Stimulated activated naive CD8-positive, alpha-beta T cell treated with anti-CD3 and anti-CD28 coated beads, Interleukin-15, amount 100 ng/mL, for 72 hours (primary cell): ENCODE results near the gene EIF3K.

ENCODE experiments used
- ATAC-seq: fragments of 150-1000 bp; cut with Tn5 transposase; 2 replicates; pipeline ENCODE4 v1.10.0; 2021; ENCODE audit warnings: mild to moderate bottlenecking, moderate library complexity
- DNase-seq, 2 donors: peaks; one replicate each; pipeline ENCODE4 v3.0.0; 2021 to 2022
- H3K27ac Mint-ChIP-seq, 2 donors: one replicate each; pipeline ENCODE4 v1.8.0; 2022; ENCODE audit warnings: mild to moderate bottlenecking in 2 of 2, mixed read lengths in 2 of 2, moderate library complexity in 2 of 2
- H3K27me3 Mint-ChIP-seq: one replicate; pipeline ENCODE4 v1.8.0; 2022; ENCODE audit warnings: mixed read lengths
- H3K4me1 Mint-ChIP-seq: one replicate; pipeline ENCODE4 v1.8.0; 2022; ENCODE audit warnings: mild to moderate bottlenecking, mixed read lengths
- H3K4me3 Mint-ChIP-seq, 2 donors: one replicate each; pipeline ENCODE4 v1.8.0; 2022; ENCODE audit warnings: mild to moderate bottlenecking in 2 of 2, mixed read lengths in 2 of 2, moderate library complexity in 1 of 2
- H3K9me3 Mint-ChIP-seq, 2 donors: one replicate each; pipeline ENCODE4 v1.8.0; 2022; ENCODE audit warnings: mixed read lengths in 2 of 2

EIF3K gene

GRCh38 chr19:38654628-38655055 is 35.7 kb downstream of the EIF3K start:
- peaks cover 86% of the 10 kb centered on the region for H3K4me1 Mint-ChIP-seq
- peak overlapping the region in 1 of 2 donors; percentile 63 for H3K4me3 Mint-ChIP-seq

GRCh38 chr19:38655148-38655824 is 36.3 kb downstream of the EIF3K start:
- H3K9me3 Mint-ChIP-seq, result no peaks in the 10 kb centered on the region
- ATAC-seq (peak; percentile 92), DNase-seq (peak; percentile 57 to 61)
- H3K4me1 Mint-ChIP-seq, result peaks cover 80% of the 10 kb centered on the region
- peak overlapping the region; percentile 7 to 50 for H3K27ac Mint-ChIP-seq
- H3K27me3 Mint-ChIP-seq, result peaks cover 22% of the 10 kb centered on the region
- H3K4me3 Mint-ChIP-seq, result peak overlapping the region; percentile 60 to 63

More at GRCh38 chr19:38654628-38655055, 35.7 kb downstream of the EIF3K start:
- Mint-ChIP-seq H3K27me3 (peaks cover 21% of the 10 kb centered on the region), H3K9me3 (no peaks in the 10 kb centered on the region), H3K27ac (peak overlapping the region in 1 of 2 donors; percentile 50)
- ATAC-seq, result no peak
- DNase-seq, result no peak

GRCh38 chr19:38656171-38656981 is 37.4 kb downstream of the EIF3K start:
- H3K27ac Mint-ChIP-seq, result peak overlapping the region; percentile 14 to 68
- ATAC-seq (peak; percentile 71), DNase-seq (peak; percentile 42 to 48)
- peak overlapping the region; percentile 60 to 63 for H3K4me3 Mint-ChIP-seq
- H3K27me3 Mint-ChIP-seq, result peaks cover 32% of the 10 kb centered on the region
- no peaks in the 10 kb centered on the region for H3K9me3 Mint-ChIP-seq
- H3K4me1 Mint-ChIP-seq, result peaks cover 70% of the 10 kb centered on the region

GRCh38 chr19:38657633-38658222 is 38.7 kb downstream of the EIF3K start:
- Mint-ChIP-seq H3K4me3 (peak overlapping the region; percentile 15 to 21), H3K9me3 (no peaks in the 10 kb centered on the region), H3K4me1 (peaks cover 64% of the 10 kb centered on the region), H3K27ac (peak overlapping the region in 1 of 2 donors; percentile 86), H3K27me3 (peaks cover 32% of the 10 kb centered on the region)
- peak; percentile 29 for ATAC-seq
- no peak for DNase-seq

- peaks cover 65% of the 10 kb centered on the region for H3K4me1 Mint-ChIP-seq
- no peak for DNase-seq
These were observed 39.7 kb downstream of the EIF3K start for GRCh38 chr19:38658462-38659306.

GRCh38 chr19:38660724-38661123 is 41.7 kb downstream of the EIF3K start:
- Mint-ChIP-seq H3K4me3 (no peak overlapping the region), H3K9me3 (no peaks in the 10 kb centered on the region), H3K27me3 (peaks cover 38% of the 10 kb centered on the region), H3K4me1 (peaks cover 61% of the 10 kb centered on the region), H3K27ac (no peak overlapping the region)
- DNase-seq, result no peak
- ATAC-seq, result no peak

More at GRCh38 chr19:38658462-38659306, 39.7 kb downstream of the EIF3K start:
- Mint-ChIP-seq H3K27ac (no peak overlapping the region), H3K4me3 (no peak overlapping the region), H3K27me3 (peaks cover 32% of the 10 kb centered on the region), H3K9me3 (no peaks in the 10 kb centered on the region)
- ATAC-seq, result no peak

GRCh38 chr19:38661136-38661535 is 42.1 kb downstream of the EIF3K start:
- no peak for DNase-seq

GRCh38 chr19:38661996-38662395 is 43.0 kb downstream of the EIF3K start:
- Mint-ChIP-seq H3K4me3 (no peak overlapping the region), H3K27ac (no peak overlapping the region), H3K4me1 (peaks cover 61% of the 10 kb centered on the region), H3K27me3 (peaks cover 38% of the 10 kb centered on the region), H3K9me3 (no peaks in the 10 kb centered on the region)
- no peak for ATAC-seq
- no peak for DNase-seq

More at GRCh38 chr19:38661136-38661535, 42.1 kb downstream of the EIF3K start:
- ATAC-seq, result no peak
- Mint-ChIP-seq H3K27ac (no peak overlapping the region), H3K27me3 (peaks cover 38% of the 10 kb centered on the region), H3K9me3 (no peaks in the 10 kb centered on the region), H3K4me3 (no peak overlapping the region), H3K4me1 (peaks cover 61% of the 10 kb centered on the region)

GRCh38 chr19:38662537-38663155 is 43.7 kb downstream of the EIF3K start:
- Mint-ChIP-seq H3K9me3 (no peaks in the 10 kb centered on the region), H3K27ac (no peak overlapping the region), H3K4me1 (peaks cover 59% of the 10 kb centered on the region), H3K27me3 (peaks cover 38% of the 10 kb centered on the region), H3K4me3 (no peak overlapping the region)
- DNase-seq (no peak), ATAC-seq (no peak)

GRCh38 chr19:38663156-38663651 is 44.2 kb downstream of the EIF3K start:
- no peak overlapping the region for H3K4me3 Mint-ChIP-seq
- no peak overlapping the region for H3K27ac Mint-ChIP-seq
- H3K9me3 Mint-ChIP-seq, result no peaks in the 10 kb centered on the region
- DNase-seq (no peak), ATAC-seq (no peak)
- peaks cover 54% of the 10 kb centered on the region for H3K4me1 Mint-ChIP-seq
- peaks cover 33% of the 10 kb centered on the region for H3K27me3 Mint-ChIP-seq

- Mint-ChIP-seq H3K4me1 (peaks cover 58% of the 10 kb centered on the region), H3K9me3 (no peaks in the 10 kb centered on the region), H3K27ac (peak overlapping the region in 1 of 2 donors; percentile 37), H3K27me3 (peaks cover 30% of the 10 kb centered on the region), H3K4me3 (no peak overlapping the region)
- ATAC-seq (no peak), DNase-seq (no peak)
These were observed 45.0 kb downstream of the EIF3K start for GRCh38 chr19:38663957-38664502.

GRCh38 chr19:38664503-38665211 is 45.7 kb downstream of the EIF3K start:
- DNase-seq (no peak), ATAC-seq (no peak)
- Mint-ChIP-seq H3K4me1 (peaks cover 65% of the 10 kb centered on the region), H3K9me3 (no peaks in the 10 kb centered on the region), H3K4me3 (no peak overlapping the region), H3K27ac (peak overlapping the region; percentile 20 to 37), H3K27me3 (peaks cover 31% of the 10 kb centered on the region)

GRCh38 chr19:38665219-38665931 is 46.4 kb downstream of the EIF3K start:
- Mint-ChIP-seq H3K27me3 (peaks cover 33% of the 10 kb centered on the region), H3K4me1 (peaks cover 72% of the 10 kb centered on the region), H3K9me3 (no peaks in the 10 kb centered on the region), H3K27ac (no peak overlapping the region), H3K4me3 (no peak overlapping the region)
- ATAC-seq (no peak), DNase-seq (no peak)
